OCI-LY3 (cell line): ENCODE measurements around the gene GRWD1.

Source experiments
- H2AFZ ChIP-seq: fragments of 200-600, 300-600 bp; shearing (Covaris generic); 2 replicates; pipeline ENCODE4 v1.6.0; 2014; ENCODE audit warnings: antibody characterized with exemption, low read depth, low read length
- H3K27ac ChIP-seq: fragments of 200-600, 300-600 bp; sonication (generic); 2 replicates; pipeline ENCODE4 v1.5.1; 2014; ENCODE audit warnings: mild to moderate bottlenecking, low read length, moderate library complexity, mixed read lengths
- H3K27me3 ChIP-seq: fragments of 200-600, 300-600 bp; sonication (generic); 2 replicates; pipeline ENCODE4 v1.6.1; 2014; ENCODE audit warnings: low read depth, low read length, mixed read lengths
- H3K36me3 ChIP-seq: fragments of 200-600, 300-600 bp; sonication (generic); replicated peaks from 2 replicates; pipeline ENCODE3; 2014; ENCODE audit warnings: low read depth, low read length, mixed read lengths
- H3K4me1 ChIP-seq: fragments of 300-600, 200-600 bp; sonication (generic); 2 replicates; pipeline ENCODE4 v1.6.1; 2014; ENCODE audit warnings: low read length, mixed read lengths
- H3K4me2 ChIP-seq: fragments of 200-600, 300-600 bp; sonication (generic); 2 replicates; pipeline ENCODE4 v1.6.1; 2014; ENCODE audit warnings: low read length, mixed read lengths
- H3K4me3 ChIP-seq: fragments of 300-600, 200-600 bp; sonication (generic); 2 replicates; pipeline ENCODE4 v1.5.1; 2014; ENCODE audit warnings: antibody characterized with exemption, mild to moderate bottlenecking, low read length, moderate library complexity
- H3K79me2 ChIP-seq: fragments of 300-600, 200-600 bp; shearing (Covaris generic); 2 replicates; pipeline ENCODE4 v1.6.1; 2014; ENCODE audit warnings: mild to moderate bottlenecking, low read length, mixed read lengths
- H3K9ac ChIP-seq: fragments of 300-600, 200-600 bp; shearing (Covaris generic); 2 replicates; pipeline ENCODE4 v1.6.0; 2014; ENCODE audit warnings: mild to moderate bottlenecking, low read length, moderate library complexity
- H3K9me3 ChIP-seq: fragments of 200-600, 300-600 bp; shearing (Covaris generic); 2 replicates; pipeline ENCODE4 v1.6.1; 2014; ENCODE audit warnings: low read length, mixed read lengths; ENCODE audit not compliant: insufficient read depth
- H4K20me1 ChIP-seq: fragments of 200-600, 300-600 bp; sonication (generic); 2 replicates; pipeline ENCODE4 v1.6.1; 2016; ENCODE audit warnings: low read length, mixed read lengths; ENCODE audit not compliant: insufficient read depth
- EZH2phosphoT487 ChIP-seq: fragments of 200-600 bp; shearing (Covaris generic); IDR thresholded peaks from 2 replicates; pipeline ENCODE4 v1.6.1; 2018; ENCODE audit warnings: antibody characterized with exemption, mixed run types, low read depth
- TF ChIP-seq, protein P1 (sequence below): fragments of 200-600, 300-600 bp; sonication (generic); IDR thresholded peaks from 2 replicates; pipeline ENCODE4 v1.5.1; 2014; ENCODE audit warnings: antibody characterized with exemption, low read length, low read depth

GRWD1 gene

GRCh38 chr19:48442116-48443035 is 3.4 kb upstream of the GRWD1 start:
- no peaks in the 10 kb centered on the region for H3K27me3 ChIP-seq
- H3K4me1 ChIP-seq = peaks cover 14% of the 10 kb centered on the region
- no peaks in the 10 kb centered on the region for H4K20me1 ChIP-seq
- H3K4me3 ChIP-seq = no peak overlapping the region
- TF ChIP-seq, protein P1, sequence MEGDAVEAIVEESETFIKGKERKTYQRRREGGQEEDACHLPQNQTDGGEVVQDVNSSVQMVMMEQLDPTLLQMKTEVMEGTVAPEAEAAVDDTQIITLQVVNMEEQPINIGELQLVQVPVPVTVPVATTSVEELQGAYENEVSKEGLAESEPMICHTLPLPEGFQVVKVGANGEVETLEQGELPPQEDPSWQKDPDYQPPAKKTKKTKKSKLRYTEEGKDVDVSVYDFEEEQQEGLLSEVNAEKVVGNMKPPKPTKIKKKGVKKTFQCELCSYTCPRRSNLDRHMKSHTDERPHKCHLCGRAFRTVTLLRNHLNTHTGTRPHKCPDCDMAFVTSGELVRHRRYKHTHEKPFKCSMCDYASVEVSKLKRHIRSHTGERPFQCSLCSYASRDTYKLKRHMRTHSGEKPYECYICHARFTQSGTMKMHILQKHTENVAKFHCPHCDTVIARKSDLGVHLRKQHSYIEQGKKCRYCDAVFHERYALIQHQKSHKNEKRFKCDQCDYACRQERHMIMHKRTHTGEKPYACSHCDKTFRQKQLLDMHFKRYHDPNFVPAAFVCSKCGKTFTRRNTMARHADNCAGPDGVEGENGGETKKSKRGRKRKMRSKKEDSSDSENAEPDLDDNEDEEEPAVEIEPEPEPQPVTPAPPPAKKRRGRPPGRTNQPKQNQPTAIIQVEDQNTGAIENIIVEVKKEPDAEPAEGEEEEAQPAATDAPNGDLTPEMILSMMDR = no peak
- TF ChIP-seq EZH2phosphoT487 = no peak
- H3K4me2 ChIP-seq = no peak overlapping the region
- H3K36me3 ChIP-seq = peaks cover under 1% of the 10 kb centered on the region
- H3K79me2 ChIP-seq = peaks cover 16% of the 10 kb centered on the region
- H2AFZ ChIP-seq = no peak overlapping the region
- no peak overlapping the region for H3K27ac ChIP-seq
- no peaks in the 10 kb centered on the region for H3K9me3 ChIP-seq
- H3K9ac ChIP-seq = no peak overlapping the region

DNA sequence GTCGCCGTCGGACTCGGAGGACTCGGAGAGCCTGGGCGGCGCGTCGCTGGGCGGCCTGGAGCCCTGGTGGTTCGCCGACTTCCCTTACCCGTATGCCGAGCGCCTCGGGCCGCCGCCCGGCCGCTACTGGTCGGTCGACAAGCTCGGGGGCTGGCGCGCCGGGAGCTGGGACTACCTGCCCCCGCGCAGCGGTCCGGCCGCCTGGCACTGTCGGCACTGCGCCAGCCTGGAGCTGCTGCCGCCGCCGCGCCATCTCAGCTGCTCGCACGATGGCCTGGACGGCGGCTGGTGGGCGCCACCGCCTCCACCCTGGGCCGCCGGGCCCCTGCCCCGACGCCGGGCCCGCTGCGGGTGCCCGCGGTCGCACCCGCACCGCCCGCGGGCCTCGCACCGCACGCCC is 2.5 kb upstream of the GRWD1 start:
- Histone ChIP-seq H2AFZ (no peak overlapping the region), H3K4me3 (no peak overlapping the region), H4K20me1 (no peaks in the 10 kb centered on the region), H3K27ac (no peak overlapping the region), H3K4me2 (no peak overlapping the region), H3K27me3 (no peaks in the 10 kb centered on the region), H3K36me3 (peaks cover 8% of the 10 kb centered on the region), H3K9me3 (no peaks in the 10 kb centered on the region), H3K9ac (no peak overlapping the region), H3K79me2 (peaks cover 24% of the 10 kb centered on the region), H3K4me1 (peaks cover 14% of the 10 kb centered on the region)
- TF ChIP-seq EZH2phosphoT487 = no peak
- TF ChIP-seq, protein P1 = no peak

- H3K9ac ChIP-seq = no peak overlapping the region
These were observed 2.1 kb upstream of the GRWD1 start for GRCh38 chr19:48443731-48444128.

More at GRCh38 chr19:48443731-48444128, 2.1 kb upstream of the GRWD1 start:
- no peaks in the 10 kb centered on the region for H3K9me3 ChIP-seq
- no peaks in the 10 kb centered on the region for H3K27me3 ChIP-seq
- peaks cover 29% of the 10 kb centered on the region for H3K79me2 ChIP-seq
- no peak overlapping the region for H3K27ac ChIP-seq
- no peaks in the 10 kb centered on the region for H4K20me1 ChIP-seq
- H2AFZ ChIP-seq = no peak overlapping the region
- no peak overlapping the region for H3K4me3 ChIP-seq
- H3K36me3 ChIP-seq = peaks cover 13% of the 10 kb centered on the region
- TF ChIP-seq EZH2phosphoT487 = no peak
- TF ChIP-seq, protein P1 = no peak
- peaks cover 14% of the 10 kb centered on the region for H3K4me1 ChIP-seq
- H3K4me2 ChIP-seq = no peak overlapping the region
